ENCODE data around the gene CC2D1A.

CC2D1A gene

DNA sequence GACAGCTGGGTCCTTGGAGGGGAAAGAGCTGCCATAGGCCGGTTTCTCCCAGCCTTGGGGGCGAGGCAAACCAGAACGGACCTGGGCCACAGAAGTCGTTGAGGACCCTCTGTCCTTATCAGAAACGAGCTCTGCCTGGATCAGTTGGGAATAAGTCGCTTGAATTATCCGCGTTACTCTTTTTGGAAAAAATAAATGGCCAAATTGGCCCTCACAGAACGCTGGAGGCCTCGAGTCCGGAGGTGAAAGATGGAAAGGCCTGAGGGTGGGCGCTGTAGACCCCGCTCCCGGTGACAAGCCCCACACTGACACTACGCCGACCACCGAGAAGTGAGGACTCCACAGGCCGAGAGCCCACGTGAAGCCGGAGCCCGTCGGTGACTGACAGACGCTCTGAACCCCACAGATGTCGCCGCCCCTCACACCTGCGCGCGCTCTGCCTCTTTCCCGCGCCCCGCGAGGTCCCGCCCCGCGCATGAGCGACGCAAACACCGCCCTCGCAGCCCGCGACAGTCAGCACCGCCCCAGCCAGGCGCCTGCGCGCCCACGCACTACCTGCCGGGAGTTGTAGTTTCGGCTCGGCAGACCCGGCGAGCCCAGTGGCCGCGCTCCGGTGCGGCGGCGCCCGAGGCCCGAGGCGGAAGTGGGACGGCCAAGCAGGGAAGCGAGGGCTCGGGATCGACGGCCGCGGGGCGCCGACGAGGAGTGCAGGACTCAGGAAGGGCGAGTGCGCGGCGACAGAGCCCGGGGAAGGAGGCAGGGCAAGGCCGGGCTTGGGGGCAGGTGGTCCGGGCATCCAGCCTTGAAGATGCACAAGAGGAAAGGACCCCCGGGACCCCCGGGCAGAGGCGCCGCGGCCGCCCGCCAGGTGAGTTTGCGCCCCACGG is at the start of gene CC2D1A, which contains the start of gene BRME1:
Gene CC2D1A, plus strand, starts transcription at position 568 of the 887 bp plus-strand sequence. Its CDS starts 241 bp downstream, at position 809.
Gene BRME1, minus strand, starts transcription at position 484 of the 887 bp plus-strand sequence. CDS start 1,225 bp downstream, outside the sequence.
- DNase-seq: peak; percentile 96

- no peak for DNase-seq
Measured at GRCh38 chr19:13856497-13856896, 49.5 kb upstream of the CC2D1A start.

- DNase-seq: no peak
Measured at GRCh38 chr19:13859361-13859880, 46.6 kb upstream of the CC2D1A start.

DNA sequence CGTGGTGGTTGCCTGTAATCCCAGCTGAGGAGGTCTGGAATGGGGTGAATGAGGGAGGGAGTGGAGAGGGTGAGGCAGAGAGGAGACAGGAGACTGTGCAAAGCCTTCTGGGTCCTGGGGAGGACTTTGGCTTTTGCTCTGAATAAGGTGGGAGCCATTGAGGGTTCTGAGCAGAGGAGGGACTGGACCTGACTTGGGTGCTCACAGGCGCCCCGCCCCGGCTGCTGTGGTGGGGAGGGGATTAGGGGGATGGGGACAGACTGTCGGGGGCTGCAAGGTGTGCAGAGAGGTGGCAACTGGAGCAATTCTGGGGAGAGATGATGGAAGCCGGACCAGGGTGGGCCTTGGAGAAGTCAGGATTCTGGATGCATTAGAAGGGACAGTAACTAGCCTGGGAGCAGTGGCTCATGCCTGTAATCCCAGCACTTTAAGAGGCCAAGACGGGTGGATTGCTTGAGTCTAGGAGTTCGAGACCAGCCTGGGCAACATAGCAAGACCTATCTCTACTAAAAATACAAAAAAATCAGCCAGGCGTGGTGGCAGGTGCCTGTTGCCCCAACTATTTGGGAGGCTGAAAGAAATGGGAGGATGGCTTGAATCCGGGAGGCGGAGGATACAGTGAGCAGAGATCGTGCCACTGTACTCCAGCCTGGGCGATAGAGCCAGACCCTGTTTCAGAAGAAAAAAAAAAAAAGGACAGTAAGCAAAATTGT is 45.2 kb upstream of the CC2D1A start:
- DNase-seq: no peak

GRCh38 chr19:13861392-13861713 is 44.6 kb upstream of the CC2D1A start:
- DNase-seq: no peak

- DNase-seq: peak; percentile 90
Measured at GRCh38 chr19:13861714-13862531, 44.1 kb upstream of the CC2D1A start.

GRCh38 chr19:13864046-13864666 is 41.8 kb upstream of the CC2D1A start:
- no peak for DNase-seq

GRCh38 chr19:13864667-13865570 is 41.1 kb upstream of the CC2D1A start:
- no peak for DNase-seq

GRCh38 chr19:13865571-13866462 is 40.2 kb upstream of the CC2D1A start:
- no peak for DNase-seq

GRCh38 chr19:13866463-13867046 is 39.4 kb upstream of the CC2D1A start:
- no peak for DNase-seq

GRCh38 chr19:13868663-13869062 is 37.3 kb upstream of the CC2D1A start:
- no peak for DNase-seq

DNA sequence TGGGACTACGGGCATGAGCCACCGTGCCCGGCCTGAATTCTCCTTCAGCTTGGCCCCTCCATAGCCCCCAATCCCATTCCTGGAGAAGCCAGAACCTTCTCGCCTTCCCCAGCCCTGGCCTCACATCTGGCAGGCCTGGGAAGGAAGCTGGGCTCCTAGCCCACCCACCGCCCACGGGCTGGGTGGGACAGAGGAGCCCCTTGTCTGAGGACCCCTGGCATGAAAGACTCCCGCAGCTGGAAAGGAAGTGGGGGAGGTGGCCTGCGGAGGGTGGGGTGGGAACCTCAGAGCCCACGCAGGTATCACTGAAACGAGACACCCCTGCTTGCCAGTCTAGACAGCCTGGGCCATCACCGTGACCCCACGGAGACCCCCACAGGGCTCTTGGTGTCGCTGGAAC is 36.7 kb upstream of the CC2D1A start:
- DNase-seq: no peak

DNA sequence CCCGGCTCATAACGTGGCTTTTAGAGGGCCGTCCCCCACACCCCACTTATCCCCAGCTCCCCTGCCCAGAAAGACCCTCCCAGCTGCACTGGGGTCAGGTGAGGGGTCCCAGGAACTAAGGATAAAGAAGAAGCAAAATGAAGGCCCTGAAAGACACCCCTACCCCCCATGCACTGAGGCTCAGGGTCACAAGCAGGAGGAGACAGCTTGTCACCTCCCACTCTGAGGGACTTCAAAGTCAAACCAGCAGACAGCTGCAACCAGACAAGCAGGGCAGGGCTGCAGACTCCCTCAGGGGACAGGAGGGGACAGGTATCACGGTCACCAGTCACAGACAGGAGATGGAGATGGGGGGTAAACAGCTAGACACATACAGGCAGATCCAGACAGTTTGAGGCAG is 35.1 kb upstream of the CC2D1A start:
- no peak for DNase-seq

DNA sequence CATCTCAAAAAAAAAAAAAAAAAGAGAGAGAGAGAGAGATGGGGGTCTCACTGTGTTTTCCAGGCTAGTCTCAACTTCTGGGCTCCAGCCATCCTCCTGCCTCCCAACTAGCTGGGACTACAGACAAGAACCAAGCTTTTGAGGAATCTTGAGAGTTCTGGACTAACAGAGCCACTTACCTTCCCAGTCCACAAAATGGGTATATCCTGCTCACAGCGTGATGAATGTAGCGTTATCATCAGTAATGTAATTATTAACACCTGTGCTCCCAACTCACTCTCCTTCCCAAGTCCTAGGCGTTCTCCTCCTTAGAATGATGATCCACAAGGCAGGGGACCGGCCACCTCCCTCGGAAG is 33.7 kb upstream of the CC2D1A start:
- DNase-seq: no peak

GRCh38 chr19:13872695-13873389 is 33.2 kb upstream of the CC2D1A start:
- peak; percentile 32 for DNase-seq

- DNase-seq: no peak
Measured at GRCh38 chr19:13873834-13874515, 32.0 kb upstream of the CC2D1A start.

DNA sequence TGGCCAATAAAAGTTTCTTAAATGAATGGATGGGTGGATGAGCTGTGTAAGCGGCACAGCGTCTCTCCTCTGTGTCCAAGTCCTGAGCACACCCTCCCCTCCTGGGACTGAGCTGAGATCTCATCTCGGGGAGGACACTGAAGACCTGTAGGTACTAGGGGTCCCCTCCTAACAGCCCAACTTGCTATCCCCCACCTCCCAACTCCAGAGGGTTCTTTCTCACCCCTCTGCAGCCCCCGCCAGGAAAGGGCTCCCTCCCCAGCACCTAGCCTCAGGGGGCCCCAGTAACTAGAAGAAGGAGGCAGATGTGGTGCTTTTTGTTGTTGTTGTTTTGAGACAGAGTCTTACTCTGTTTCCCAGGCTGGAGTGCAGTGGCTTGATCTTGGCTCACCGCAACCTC is 30.2 kb upstream of the CC2D1A start:
- no peak for DNase-seq

DNA sequence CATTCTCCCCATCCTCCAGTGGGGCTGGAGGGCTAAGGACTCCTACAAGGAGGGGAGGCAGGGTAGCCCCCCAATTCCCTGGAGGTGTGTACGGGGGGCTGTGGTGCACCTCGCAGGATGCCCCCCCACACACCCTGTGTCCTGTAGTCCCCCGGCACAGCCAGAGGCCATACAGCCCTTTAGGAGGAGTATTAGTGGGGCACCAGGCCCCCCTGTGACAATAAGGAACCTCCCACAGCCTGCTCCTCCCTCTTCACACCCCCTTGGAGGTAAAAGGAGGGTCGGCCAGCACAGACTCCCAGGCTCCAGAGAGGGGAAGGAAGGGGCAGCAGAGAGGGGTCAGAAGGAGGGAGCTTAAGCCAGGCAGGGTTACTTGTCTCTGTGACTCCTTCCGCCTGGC is 29.2 kb upstream of the CC2D1A start, which contains the start of gene NANOS3:
Gene NANOS3, plus strand, starts transcription at position 301 of the 400 bp plus-strand sequence. CDS start 115 bp downstream, outside the sequence.
- no peak for DNase-seq

- no peak for DNase-seq
Measured at GRCh38 chr19:13877303-13877702, 28.7 kb upstream of the CC2D1A start.
